SH-SY5Y (cell line): Measurements from ENCODE around the gene FMO5.

Experiments used
- GATA2 ChIP-seq: IDR thresholded peaks from 2 replicates; pipeline ENCODE4 v1.6.1; 2011; ENCODE audit warnings: mild to moderate bottlenecking, low read depth, low read length
- GATA3 ChIP-seq: IDR thresholded peaks from 2 replicates; pipeline ENCODE4 v1.6.1; 2011; ENCODE audit warnings: low read depth, mild to moderate bottlenecking, low read length, moderate library complexity

DNA sequence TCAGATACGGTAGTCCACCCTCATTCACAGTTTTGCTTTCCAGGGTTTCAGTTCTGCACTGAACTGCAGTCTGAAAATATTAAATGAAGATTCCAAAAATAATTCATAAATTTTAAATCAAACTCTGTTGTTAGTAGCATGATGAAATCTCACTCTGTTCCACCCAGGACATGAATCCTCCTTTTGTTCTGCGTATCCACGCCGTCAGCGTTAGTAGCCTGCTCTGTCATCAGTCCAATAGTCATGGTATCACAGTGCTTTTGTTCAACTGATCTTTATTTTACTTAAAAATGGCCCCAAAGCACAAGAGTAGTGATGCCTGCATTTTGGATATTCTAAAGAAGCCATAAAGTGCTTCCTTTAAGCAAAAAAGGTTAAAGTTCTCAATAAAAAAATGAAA is 41.2 kb upstream of the FMO5 start:
- no peak for TF ChIP-seq GATA2
- no peak for TF ChIP-seq GATA3
